H1 (cell line): ENCODE data around the gene ZFAND3. TPM values are rescaled to one million over a fixed set of nuclear protein-coding genes. Genes with fewer than 3 reads are reported as not detected.

ENCODE experiments used
- CTCF ChIA-PET: fragments of 300-600 bp; sonication (Branson Sonifier 250); formaldehyde crosslinking; loops from one replicate; lab custom pipeline; 2021; ENCODE audit not compliant: partially characterized antibody; lab: Charles Lee
- POLR2A ChIA-PET: fragments of 300-600 bp; sonication (Branson Sonifier 250); formaldehyde crosslinking; loops from one replicate; lab custom pipeline; 2021; ENCODE audit warnings: inconsistent platforms; ENCODE audit not compliant: partially characterized antibody; lab: Charles Lee
- DNase-seq, 2 experiments: peaks; one replicate each; pipeline versions ENCODE4 v3.0.0 to v3.0.0-alpha.2; 2010 to 2022; ENCODE audit warnings: low spot score in 2 of 2, low read depth in 1 of 2, mixed read lengths in 1 of 2
- FAIRE-seq: peaks from 2 replicates; lab custom pipeline; 2011; peaks lifted over from hg19 to GRCh38; lab: Jason Lieb, UNC
- H2AFZ ChIP-seq: 2 replicates; pipeline ENCODE4 v1.8.1; 2012; ENCODE audit warnings: low read length, inconsistent platforms
- H2AK5ac ChIP-seq: 2 replicates; pipeline ENCODE4 v1.6.1; 2013; ENCODE audit warnings: low read depth, low read length
- H2BK120ac ChIP-seq: replicated peaks from 2 replicates; pipeline ENCODE3; 2013; ENCODE audit warnings: low read depth, low read length, inconsistent platforms
- H2BK12ac ChIP-seq: 2 replicates; pipeline ENCODE4 v1.6.1; 2013; ENCODE audit warnings: low read depth, low read length
- H2BK15ac ChIP-seq: 2 replicates; pipeline ENCODE4 v1.6.1; 2013; ENCODE audit warnings: low read length
- H2BK20ac ChIP-seq: 2 replicates; pipeline ENCODE4 v1.6.1; 2013; ENCODE audit warnings: low read length
- H2BK5ac ChIP-seq: 2 replicates; pipeline ENCODE4 v1.6.1; 2013; ENCODE audit warnings: low read depth, low read length
- H3K14ac ChIP-seq: 2 replicates; pipeline ENCODE4 v1.6.1; 2013; ENCODE audit warnings: inconsistent platforms; ENCODE audit not compliant: insufficient read length
- H3K18ac ChIP-seq: 2 replicates; pipeline ENCODE4 v1.6.1; 2013; ENCODE audit warnings: low read length; ENCODE audit errors: extremely low read depth
- H3K23ac ChIP-seq: 2 replicates; pipeline ENCODE4 v1.6.1; 2013; ENCODE audit warnings: inconsistent platforms; ENCODE audit not compliant: insufficient read length
- H3K23me2 ChIP-seq: 2 replicates; pipeline ENCODE4 v1.6.1; 2013; ENCODE audit warnings: low read depth, low read length
- H3K27ac ChIP-seq: 2 replicates; pipeline ENCODE4 v1.6.1; 2011; ENCODE audit warnings: low read depth, low read length, inconsistent platforms
- H3K27me3 ChIP-seq, 4 experiments: replicated peaks in 1 of 4; 1 replicate in 1 of 4; 2 replicates in 3 of 4; pipeline versions ENCODE4 v1.6.1 to v1.8.1; 2011 to 2013; ENCODE audit warnings: low read length in 3 of 4, mild to moderate bottlenecking in 3 of 4, inconsistent platforms in 2 of 4, mixed read lengths in 2 of 4, moderate library complexity in 1 of 4; ENCODE audit not compliant: control insufficient read depth in 3 of 4, insufficient read depth in 3 of 4; ENCODE audit errors: extremely low read depth in 1 of 4
- H3K36me3 ChIP-seq, 4 experiments: 2 replicates each; pipeline versions ENCODE4 v1.6.1 to v1.8.1; 2011 to 2013; ENCODE audit warnings: mild to moderate bottlenecking in 4 of 4, low read length in 3 of 4, moderate library complexity in 2 of 4, control low read depth in 1 of 4, inconsistent platforms in 1 of 4; ENCODE audit not compliant: insufficient read depth in 4 of 4, control insufficient read depth in 2 of 4
- H3K4ac ChIP-seq: replicated peaks from 2 replicates; pipeline ENCODE3; 2013; ENCODE audit warnings: low read length, low read depth, mixed read lengths, inconsistent platforms; ENCODE audit not compliant: insufficient read length
- H3K4me1 ChIP-seq, 4 experiments: replicated peaks in 1 of 4; 1 replicate in 1 of 4; 2 replicates in 3 of 4; pipeline versions ENCODE4 v1.6.1 to v1.8.1; 2011 to 2013; ENCODE audit warnings: low read length in 3 of 4, inconsistent platforms in 2 of 4, mixed read lengths in 1 of 4; ENCODE audit not compliant: insufficient read depth in 4 of 4, control insufficient read depth in 3 of 4
- H3K4me2 ChIP-seq, 2 experiments: 2 replicates each; pipeline versions ENCODE4 v1.6.1 to v1.8.1; 2011 to 2013; ENCODE audit warnings: low read depth in 2 of 2, low read length in 2 of 2, control low read depth in 1 of 2, inconsistent platforms in 1 of 2, mild to moderate bottlenecking in 1 of 2; ENCODE audit not compliant: insufficient read depth in 1 of 2
- H3K4me3 ChIP-seq, 4 experiments: fragments of 200-600, 300-600 bp in 1 of 4; sonication (generic), shearing (Covaris generic), sonication (Bioruptor Twin) in 1 of 4; 2 replicates each; pipeline versions ENCODE4 v1.5.1 to v1.8.1; 2011 to 2016; ENCODE audit warnings: low read length in 4 of 4, low read depth in 3 of 4, control low read depth in 2 of 4, inconsistent platforms in 2 of 4, mild to moderate bottlenecking in 2 of 4, mixed read lengths in 1 of 4, moderate library complexity in 1 of 4; ENCODE audit not compliant: insufficient read depth in 2 of 4; ENCODE audit errors: extremely low read depth in 1 of 4
- H3K56ac ChIP-seq: replicated peaks from 2 replicates; pipeline ENCODE3; 2013; ENCODE audit warnings: low read depth, mild to moderate bottlenecking, mixed read lengths, low read length, inconsistent platforms; ENCODE audit not compliant: insufficient read length
- H3K79me1 ChIP-seq: 2 replicates; pipeline ENCODE4 v1.6.1; 2013; ENCODE audit warnings: low read depth, low read length, control low read depth
- H3K79me2 ChIP-seq, 2 experiments: 2 replicates each; pipeline versions ENCODE4 v1.6.1 to v1.8.1; 2012 to 2013; ENCODE audit warnings: low read length in 2 of 2, mild to moderate bottlenecking in 2 of 2, inconsistent platforms in 1 of 2; ENCODE audit not compliant: insufficient read depth in 2 of 2, control insufficient read depth in 1 of 2
- H3K9ac ChIP-seq, 4 experiments: replicated peaks in 1 of 4; 1 replicate in 1 of 4; 2 replicates in 3 of 4; pipeline versions ENCODE4 v1.6.1 to v1.8.1; 2011 to 2013; ENCODE audit warnings: low read depth in 3 of 4, low read length in 3 of 4, control low read depth in 2 of 4, mild to moderate bottlenecking in 2 of 4, moderate library complexity in 2 of 4, inconsistent platforms in 1 of 4; ENCODE audit errors: extremely low read depth in 1 of 4
- H3K9me3 ChIP-seq, 2 experiments: 2 replicates each; pipeline versions ENCODE4 v1.6.1 to v1.8.1; 2012 to 2013; ENCODE audit warnings: mild to moderate bottlenecking in 2 of 2, moderate library complexity in 2 of 2, control low read depth in 1 of 2, inconsistent platforms in 1 of 2, low read depth in 1 of 2, low read length in 1 of 2, mixed read lengths in 1 of 2; ENCODE audit not compliant: insufficient read depth in 2 of 2
- H4K20me1 ChIP-seq, 2 experiments: replicated peaks in 1 of 2; 2 replicates each; pipeline versions ENCODE3 to v1.8.1; 2011 to 2013; ENCODE audit warnings: inconsistent platforms in 2 of 2, low read length in 2 of 2, mild to moderate bottlenecking in 1 of 2; ENCODE audit not compliant: insufficient read depth in 2 of 2, control insufficient read depth in 1 of 2
- H4K5ac ChIP-seq: 2 replicates; pipeline ENCODE4 v1.6.1; 2013; ENCODE audit warnings: low read length, low read depth, mixed read lengths, inconsistent platforms; ENCODE audit not compliant: insufficient read length
- H4K8ac ChIP-seq: 2 replicates; pipeline ENCODE4 v1.8.0; 2013; ENCODE audit warnings: mild to moderate bottlenecking, moderate library complexity, low read length, inconsistent platforms; ENCODE audit not compliant: insufficient read depth; ENCODE audit errors: extremely low read depth
- H4K91ac ChIP-seq: replicated peaks from 2 replicates; pipeline ENCODE3; 2013; ENCODE audit warnings: low read length, mixed read lengths, inconsistent platforms; ENCODE audit not compliant: insufficient read length
- EGR1 ChIP-seq: IDR thresholded peaks from 2 replicates; pipeline ENCODE4 v1.6.1; 2011; ENCODE audit warnings: low read depth, low read length, borderline replicate concordance
- EZH2 ChIP-seq: fragments of 200-600 bp; sonication (generic); IDR thresholded peaks from 2 replicates; pipeline ENCODE4 v1.7.1; 2012; ENCODE audit warnings: low read depth, mild to moderate bottlenecking, moderate library complexity, low read length, inconsistent platforms; ENCODE audit not compliant: severe bottlenecking
- KDM5A ChIP-seq: fragments of 200-600 bp; IDR thresholded peaks from 2 replicates; pipeline ENCODE4 v1.7.1; 2012; ENCODE audit warnings: mild to moderate bottlenecking, low read length, inconsistent platforms, mixed read lengths
- POLR2A ChIP-seq, 2 experiments: IDR thresholded peaks; 1 replicate in 1 of 2; 2 replicates in 1 of 2; pipeline ENCODE4 v1.6.1; 2011; ENCODE audit warnings: low read depth in 2 of 2, low read length in 2 of 2, mild to moderate bottlenecking in 2 of 2; ENCODE audit errors: control extremely low read depth in 1 of 2
- RNF2 ChIP-seq: fragments of 200-900, 300-1000 bp; sonication (generic); IDR thresholded peaks from 2 replicates; pipeline ENCODE4 v1.7.1; 2016; ENCODE audit warnings: borderline replicate concordance, low read depth, mild to moderate bottlenecking, antibody characterized with exemption, low read length; ENCODE audit not compliant: poor library complexity, severe bottlenecking; ENCODE audit errors: missing control alignments
- WGBS, 2 experiments: shearing (Covaris generic) in 1 of 2; methylation state at CpG; one replicate each; pipeline versions ENCODE4 v1.1.6 to v1.1.7; 2013 to 2015; ENCODE audit warnings: low lambda C conversion rate in 2 of 2, mixed read lengths in 2 of 2, inconsistent platforms in 1 of 2, low coverage in 1 of 2, missing lambda C conversion rate in 1 of 2; ENCODE audit not compliant: insufficient replicate concordance in 2 of 2, insufficient coverage in 1 of 2, insufficient read length in 1 of 2; ENCODE audit errors: extremely low coverage in 1 of 2, missing lambda C conversion rate in 1 of 2; 5-methylcytosine and 5-hydroxymethylcytosine counted together
- polyA plus RNA-seq, 7 experiments: library from polyadenylated mRNA; depleted of rRNA in 3 of 7; stranded (reverse) in 5 of 7; unstranded in 2 of 7; fragments of >200 nt in 5 of 7; fragments of 200-250 nt in 2 of 7; gene quantifications; 1 replicate in 5 of 7; 2 replicates in 1 of 7; 4 replicates in 1 of 7; pipeline versions ENCODE4 v1.2.1 to v1.2.3, GENCODE V29; 2011 to 2013; ENCODE audit warnings: missing spikeins in 2 of 7, mixed read lengths in 2 of 7
- total RNA-seq: library from RNA; stranded (reverse); fragmentation: NEBNext Ultra II Directional; extraction: Animal tissue kit (Norgen Biotek cat#: 25700); gene quantifications from 2 replicates; pipeline ENCODE4 v1.2.1, GENCODE V29; 2021

ZFAND3 gene
- total and polyA plus RNA-seq, 2 of the 8 experiments (the other 6 are each of a cell fraction or from before 2014, with no cell fraction given), result 13.0 to 51.3 TPM

DNA sequence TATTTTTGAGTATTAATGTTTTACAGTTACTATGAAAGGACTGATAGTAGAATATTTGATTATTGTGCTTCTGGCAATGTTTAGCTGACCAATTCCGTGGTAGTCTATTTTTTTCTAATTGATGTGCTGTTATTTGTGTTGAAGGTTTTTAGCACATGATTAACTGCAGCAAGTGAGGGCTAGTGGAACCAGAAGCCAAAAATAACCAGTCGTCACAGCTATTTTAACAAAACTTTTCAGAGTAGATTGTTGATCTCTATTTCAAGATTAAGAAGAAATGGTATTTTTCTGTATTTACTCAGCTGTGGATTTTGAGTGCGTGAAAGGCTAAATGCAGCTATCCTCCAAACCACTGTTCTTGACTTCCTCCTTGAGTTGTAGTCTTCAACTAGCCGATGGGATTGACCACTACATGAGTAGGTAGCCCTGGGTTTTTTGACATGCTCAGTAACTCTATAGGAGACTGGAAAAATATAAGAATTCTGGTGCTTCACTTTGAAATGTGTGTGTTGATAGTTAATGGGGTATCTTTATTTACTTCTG, 258.0 kb downstream of the ZFAND3 start:
- Histone ChIP-seq H3K27ac (no peak overlapping the region), H2BK5ac (no peak overlapping the region), H4K8ac (no peak overlapping the region), H3K4ac (no peak overlapping the region), H2BK20ac (no peak overlapping the region), H2AFZ (no peak overlapping the region), H3K23ac (no peak overlapping the region), H3K27me3 (no peaks in the 10 kb centered on the region), H2BK120ac (no peak overlapping the region), H3K9ac (no peak overlapping the region), H3K4me3 (no peak overlapping the region), H4K5ac (no peak overlapping the region), H3K18ac (no peak overlapping the region), H3K4me2 (no peak overlapping the region), H2BK12ac (no peak overlapping the region), H3K4me1 (peaks cover 0 to 4% (median 2%) of the 10 kb centered on the region in 4 experiments; a peak in 3 of 7 replicates), H3K36me3 (no peaks in the 10 kb centered on the region), H2AK5ac (no peak overlapping the region), H3K79me2 (no peaks in the 10 kb centered on the region), H4K20me1 (peaks cover 2 to 3% of the 10 kb centered on the region in 2 experiments), H3K14ac (no peak overlapping the region), H2BK15ac (no peak overlapping the region), H3K56ac (no peak overlapping the region), H3K79me1 (no peaks in the 10 kb centered on the region), H3K9me3 (no peaks in the 10 kb centered on the region), H4K91ac (no peak overlapping the region), H3K23me2 (no peaks in the 10 kb centered on the region)
- ChIA-PET POLR2A (no interaction called here), CTCF (no interaction called here)
- no peak for DNase-seq
- FAIRE-seq, result no peak
- 80% methylated on average over 4 of the region's 4 CpGs; no CpG with 5 or more reads in 1 of the 2 experiments for WGBS, 2 experiments
- TF ChIP-seq POLR2A (IDR thresholded peaks at IDR 0.05; ENCODE audit: control extremely low read depth in 1 of 2, low read depth in 2 of 2, low read length in 2 of 2) (no peak), EZH2 (no peak), EGR1 (no peak), RNF2 (no peak), KDM5A (no peak)
